OCI-LY1 (cell line): ENCODE measurements around the gene EYS.

Experiments
- EZH2 ChIP-seq: fragments of 200-600 bp; sonication (generic), shearing (Covaris generic); IDR thresholded peaks from 2 replicates; pipeline ENCODE4 v1.8.0; 2017; ENCODE audit warnings: borderline replicate concordance, mixed run types, mild to moderate bottlenecking, antibody characterized with exemption, low read length, moderate library complexity, mixed read lengths
- TF ChIP-seq, protein P1 (sequence below): fragments of 200-600 bp; sonication (generic), shearing (Covaris generic); IDR thresholded peaks from 2 replicates; pipeline ENCODE4 v1.5.1; 2017; ENCODE audit warnings: mild to moderate bottlenecking, antibody characterized with exemption, low read length, moderate library complexity, mixed read lengths

DNA sequence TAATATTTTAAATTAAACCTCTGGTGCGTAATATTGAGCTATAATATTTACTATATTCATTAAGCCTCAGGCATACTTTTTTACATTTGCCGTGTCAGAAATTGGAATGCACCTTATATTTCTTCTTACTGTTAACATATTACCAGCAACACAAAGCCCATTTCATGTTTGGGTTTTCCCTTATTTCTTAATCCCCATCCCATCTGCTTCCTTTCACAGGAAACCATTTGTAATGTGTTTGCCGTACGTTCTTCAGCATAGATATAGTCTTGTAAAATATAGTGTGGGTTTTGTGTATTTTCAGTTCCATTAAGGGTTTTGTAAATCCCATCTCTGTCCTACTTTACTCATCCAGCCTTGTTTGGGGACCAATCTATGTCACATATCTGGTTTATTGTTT, 6.5 kb downstream of the EYS start:
- TF ChIP-seq, protein P1, sequence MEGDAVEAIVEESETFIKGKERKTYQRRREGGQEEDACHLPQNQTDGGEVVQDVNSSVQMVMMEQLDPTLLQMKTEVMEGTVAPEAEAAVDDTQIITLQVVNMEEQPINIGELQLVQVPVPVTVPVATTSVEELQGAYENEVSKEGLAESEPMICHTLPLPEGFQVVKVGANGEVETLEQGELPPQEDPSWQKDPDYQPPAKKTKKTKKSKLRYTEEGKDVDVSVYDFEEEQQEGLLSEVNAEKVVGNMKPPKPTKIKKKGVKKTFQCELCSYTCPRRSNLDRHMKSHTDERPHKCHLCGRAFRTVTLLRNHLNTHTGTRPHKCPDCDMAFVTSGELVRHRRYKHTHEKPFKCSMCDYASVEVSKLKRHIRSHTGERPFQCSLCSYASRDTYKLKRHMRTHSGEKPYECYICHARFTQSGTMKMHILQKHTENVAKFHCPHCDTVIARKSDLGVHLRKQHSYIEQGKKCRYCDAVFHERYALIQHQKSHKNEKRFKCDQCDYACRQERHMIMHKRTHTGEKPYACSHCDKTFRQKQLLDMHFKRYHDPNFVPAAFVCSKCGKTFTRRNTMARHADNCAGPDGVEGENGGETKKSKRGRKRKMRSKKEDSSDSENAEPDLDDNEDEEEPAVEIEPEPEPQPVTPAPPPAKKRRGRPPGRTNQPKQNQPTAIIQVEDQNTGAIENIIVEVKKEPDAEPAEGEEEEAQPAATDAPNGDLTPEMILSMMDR = no peak
- TF ChIP-seq EZH2 = no peak
